Stomach smooth muscle (tissue), 2 donors: ENCODE results near the gene RNASE4.
"Not testable (repeated sequence)": the region's sequence is repeated elsewhere in the genome, so short reads cannot be mapped to it uniquely, and the experiment has no call there.

Experiments used
- H3K27ac ChIP-seq: one replicate; pipeline ENCODE4 v1.7.0; 2013; ENCODE audit warnings: mild to moderate bottlenecking, low read length, inconsistent platforms
- H3K27me3 ChIP-seq, 2 donors: one replicate each; pipeline ENCODE4 v1.7.0; 2013; ENCODE audit warnings: low read length in 2 of 2; ENCODE audit not compliant: insufficient read depth in 2 of 2, control insufficient read depth in 1 of 2
- H3K36me3 ChIP-seq, 2 donors: one replicate each; pipeline ENCODE4 v1.7.0; 2013; ENCODE audit warnings: low read length in 2 of 2; ENCODE audit not compliant: control insufficient read depth in 2 of 2, insufficient read depth in 2 of 2
- H3K4me1 ChIP-seq: one replicate; pipeline ENCODE4 v1.7.0; 2013; ENCODE audit warnings: low read length; ENCODE audit not compliant: control insufficient read depth, insufficient read depth
- H3K4me3 ChIP-seq, 2 donors: one replicate each; pipeline ENCODE4 v1.7.0; 2013; ENCODE audit warnings: low read length in 2 of 2
- H3K9ac ChIP-seq, 2 donors: one replicate each; pipeline ENCODE4 v1.7.0; 2013; ENCODE audit warnings: low read length in 2 of 2, mild to moderate bottlenecking in 1 of 2
- H3K9me3 ChIP-seq, 2 donors: one replicate each; pipeline ENCODE4 v1.7.0; 2013; ENCODE audit warnings: low read length in 2 of 2; ENCODE audit not compliant: control insufficient read depth in 2 of 2
- donor health status: healthy.
- donor health status: Pancreatic carcinoma.

Gene RNASE4

GRCh38 chr14:20699931-20700330, 15.6 kb downstream of the RNASE4 start:
- no peaks in the 10 kb centered on the region for H3K4me1 ChIP-seq
- no peaks in the 10 kb centered on the region for H3K9me3 ChIP-seq
- no peak overlapping the region for H3K9ac ChIP-seq
- no peak overlapping the region for H3K27ac ChIP-seq
- H3K36me3 ChIP-seq, result peaks cover 6 to 7% of the 10 kb centered on the region in 2 donors
- no peaks in the 10 kb centered on the region for H3K27me3 ChIP-seq
- no peak overlapping the region for H3K4me3 ChIP-seq

DNA sequence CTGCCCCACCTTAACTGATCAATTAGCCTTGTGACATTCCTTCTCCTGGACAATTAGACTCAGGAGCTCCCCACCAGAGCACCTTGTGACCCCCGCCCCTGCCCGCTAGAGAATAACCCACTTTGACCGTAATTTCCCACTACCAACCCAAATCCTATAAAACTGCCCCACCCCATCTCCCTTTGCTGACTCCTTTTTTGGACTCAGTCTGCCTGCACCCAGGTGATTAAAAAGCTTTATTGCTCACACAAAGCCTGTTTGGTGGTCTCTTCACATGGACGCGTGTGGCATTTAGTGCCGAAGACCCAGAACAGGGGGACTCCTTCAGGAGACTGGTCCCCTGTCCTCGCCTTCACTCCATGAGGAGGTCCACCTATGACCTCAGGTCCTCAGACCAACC, 16.6 kb downstream of the RNASE4 start:
- H3K9me3 ChIP-seq, H3K27ac ChIP-seq, H3K4me1 ChIP-seq: not testable (repeated sequence)

DNA sequence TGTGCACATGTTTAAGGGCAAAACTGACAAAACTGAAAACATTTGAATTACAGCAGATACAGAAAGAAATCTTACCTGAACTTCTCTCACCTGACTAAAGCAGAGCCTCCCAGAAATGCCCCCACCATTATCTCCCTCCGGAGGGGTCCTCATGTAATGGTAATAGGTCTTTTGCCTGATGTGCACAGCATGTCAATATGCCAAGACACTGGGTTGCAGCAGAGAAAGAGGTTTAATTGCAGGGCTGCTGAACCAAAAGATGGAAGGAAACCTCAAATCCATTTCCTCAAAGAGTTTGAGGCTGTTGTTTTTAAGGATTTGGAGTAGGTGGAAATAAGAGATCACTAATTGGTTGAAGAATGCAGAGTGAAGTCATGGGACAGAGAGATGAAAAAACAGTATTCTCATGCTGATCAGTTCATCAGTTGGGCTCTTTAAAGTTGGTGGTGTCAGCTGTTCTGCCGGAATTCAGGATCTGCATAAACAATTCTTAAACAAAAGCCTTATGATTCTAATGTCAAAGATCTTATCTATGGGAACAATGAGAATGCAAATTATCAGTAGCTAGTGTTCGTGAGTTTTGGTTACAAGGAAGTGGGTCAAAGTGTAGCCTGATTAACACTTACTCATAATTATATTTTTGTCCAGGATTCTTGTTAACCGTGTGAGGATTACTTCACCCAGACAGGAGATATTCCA, 22.4 kb downstream of the RNASE4 start:
- H3K27me3 ChIP-seq, result no peaks in the 10 kb centered on the region
- H3K36me3 ChIP-seq, result no peaks in the 10 kb centered on the region
- no peak overlapping the region for H3K4me3 ChIP-seq
- no peaks in the 10 kb centered on the region for H3K9me3 ChIP-seq
- no peak overlapping the region for H3K9ac ChIP-seq
- no peaks in the 10 kb centered on the region for H3K4me1 ChIP-seq
- H3K27ac ChIP-seq, result no peak overlapping the region

More for the DNA sequence above, 16.6 kb downstream of the RNASE4 start:
- not testable (repeated sequence) for H3K4me3 ChIP-seq, H3K27me3 ChIP-seq, H3K9ac ChIP-seq, H3K36me3 ChIP-seq

GRCh38 chr14:20707622-20708021, 23.3 kb downstream of the RNASE4 start:
- Histone ChIP-seq H3K9ac (no peak overlapping the region), H3K27ac (no peak overlapping the region), H3K4me3 (no peak overlapping the region), H3K4me1 (no peaks in the 10 kb centered on the region), H3K9me3 (no peaks in the 10 kb centered on the region), H3K27me3 (no peaks in the 10 kb centered on the region), H3K36me3 (no peaks in the 10 kb centered on the region)

GRCh38 chr14:20711261-20711660, 26.9 kb downstream of the RNASE4 start:
- Histone ChIP-seq H3K4me1 (no peaks in the 10 kb centered on the region), H3K36me3 (no peaks in the 10 kb centered on the region), H3K9ac (no peak overlapping the region), H3K27me3 (no peaks in the 10 kb centered on the region), H3K27ac (no peak overlapping the region), H3K4me3 (no peak overlapping the region), H3K9me3 (no peaks in the 10 kb centered on the region)

- Histone ChIP-seq H3K27me3 (no peaks in the 10 kb centered on the region), H3K4me3 (no peak overlapping the region), H3K27ac (no peak overlapping the region), H3K36me3 (no peaks in the 10 kb centered on the region), H3K4me1 (no peaks in the 10 kb centered on the region), H3K9ac (no peak overlapping the region), H3K9me3 (no peaks in the 10 kb centered on the region)
Observed at GRCh38 chr14:20711685-20712084, 27.3 kb downstream of the RNASE4 start.

- no peaks in the 10 kb centered on the region for H3K4me1 ChIP-seq
- no peak overlapping the region for H3K9ac ChIP-seq
- H3K27me3 ChIP-seq, result no peaks in the 10 kb centered on the region
- no peaks in the 10 kb centered on the region for H3K36me3 ChIP-seq
- no peak overlapping the region for H3K4me3 ChIP-seq
- no peaks in the 10 kb centered on the region for H3K9me3 ChIP-seq
- no peak overlapping the region for H3K27ac ChIP-seq
Observed at GRCh38 chr14:20712904-20713303, 28.5 kb downstream of the RNASE4 start.

DNA sequence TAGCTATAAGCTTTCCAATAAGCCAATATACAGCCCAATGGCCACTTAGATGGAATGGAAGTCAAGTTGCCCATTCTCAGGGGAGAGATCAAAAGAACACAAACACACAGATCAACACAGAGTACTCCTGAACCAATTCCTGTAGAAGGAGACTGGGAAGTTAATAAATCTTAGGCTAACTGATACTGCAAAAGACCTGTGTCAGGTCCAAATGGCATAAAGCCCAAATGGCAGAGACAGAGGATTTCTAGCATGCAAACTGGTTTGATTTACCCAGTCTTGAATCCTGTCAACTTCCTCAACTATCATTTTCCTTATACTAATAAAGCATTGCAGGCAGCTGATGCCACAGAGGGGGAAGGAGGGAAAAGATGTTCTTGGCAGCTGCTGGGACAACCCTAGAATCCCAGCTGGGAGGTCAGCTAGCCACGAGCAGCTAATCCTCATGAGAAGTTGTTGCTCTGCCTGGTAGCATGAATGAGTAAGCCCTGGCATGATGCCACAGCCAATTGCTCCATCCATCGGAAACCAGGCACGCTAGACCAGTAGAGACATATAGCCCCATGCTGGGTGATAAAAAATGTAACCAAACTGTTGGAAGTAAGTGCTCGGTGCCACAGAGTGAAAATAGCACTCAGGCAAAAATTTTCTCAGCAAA, 30.4 kb downstream of the RNASE4 start:
- H3K4me1 ChIP-seq, result no peaks in the 10 kb centered on the region
- no peaks in the 10 kb centered on the region for H3K36me3 ChIP-seq
- H3K27ac ChIP-seq, result no peak overlapping the region
- H3K27me3 ChIP-seq, result no peaks in the 10 kb centered on the region
- no peaks in the 10 kb centered on the region for H3K9me3 ChIP-seq
- H3K4me3 ChIP-seq, result no peak overlapping the region
- no peak overlapping the region for H3K9ac ChIP-seq

- Histone ChIP-seq H3K9ac (no peak overlapping the region), H3K27me3 (peaks cover 5 to 17% of the 10 kb centered on the region in 2 donors), H3K27ac (no peak overlapping the region), H3K9me3 (no peaks in the 10 kb centered on the region), H3K4me3 (no peak overlapping the region), H3K4me1 (peaks cover 2% of the 10 kb centered on the region), H3K36me3 (no peaks in the 10 kb centered on the region)
Observed at GRCh38 chr14:20719777-20720176, 35.4 kb downstream of the RNASE4 start.

GRCh38 chr14:20720741-20721140, 36.4 kb downstream of the RNASE4 start:
- Histone ChIP-seq H3K4me3 (no peak overlapping the region), H3K27me3 (peaks cover 7 to 17% of the 10 kb centered on the region in 2 donors), H3K4me1 (peaks cover 2% of the 10 kb centered on the region)

DNA sequence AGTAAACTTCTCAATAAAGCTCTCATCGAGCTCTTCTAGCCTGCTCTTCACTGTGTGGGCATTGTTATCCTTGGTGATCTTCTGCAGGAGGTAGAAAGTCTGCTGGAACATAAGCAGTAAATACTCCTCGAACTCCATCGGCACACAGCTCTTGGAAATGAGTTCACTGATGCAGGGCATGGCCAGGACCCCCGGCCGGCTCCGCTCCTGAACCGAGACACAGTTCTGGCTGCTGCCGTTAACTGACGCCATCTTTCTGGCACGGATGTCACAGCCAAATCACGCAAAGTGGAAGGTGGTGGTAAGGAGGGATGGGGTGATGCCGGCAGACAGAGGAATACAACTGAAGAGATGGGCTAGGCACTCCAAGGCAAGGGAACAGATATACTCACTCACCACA, 37.7 kb downstream of the RNASE4 start:
- Histone ChIP-seq H3K36me3 (no peaks in the 10 kb centered on the region), H3K27me3 (peaks cover 7 to 20% of the 10 kb centered on the region in 2 donors), H3K4me1 (peaks cover 2% of the 10 kb centered on the region), H3K9ac (no peak overlapping the region), H3K4me3 (no peak overlapping the region), H3K27ac (no peak overlapping the region), H3K9me3 (no peaks in the 10 kb centered on the region)

More at GRCh38 chr14:20720741-20721140, 36.4 kb downstream of the RNASE4 start:
- no peak overlapping the region for H3K9ac ChIP-seq
- no peaks in the 10 kb centered on the region for H3K9me3 ChIP-seq
- no peak overlapping the region for H3K27ac ChIP-seq
- no peaks in the 10 kb centered on the region for H3K36me3 ChIP-seq
